Measurements from ENCODE around the gene OSBPL8. TPM values are rescaled to one million over a fixed set of nuclear protein-coding genes. Genes with fewer than 3 reads are reported as not detected.

Gene OSBPL8
- total RNA-seq, 2 donors from 2014 or later = 65.5 to 78.9 TPM

DNA sequence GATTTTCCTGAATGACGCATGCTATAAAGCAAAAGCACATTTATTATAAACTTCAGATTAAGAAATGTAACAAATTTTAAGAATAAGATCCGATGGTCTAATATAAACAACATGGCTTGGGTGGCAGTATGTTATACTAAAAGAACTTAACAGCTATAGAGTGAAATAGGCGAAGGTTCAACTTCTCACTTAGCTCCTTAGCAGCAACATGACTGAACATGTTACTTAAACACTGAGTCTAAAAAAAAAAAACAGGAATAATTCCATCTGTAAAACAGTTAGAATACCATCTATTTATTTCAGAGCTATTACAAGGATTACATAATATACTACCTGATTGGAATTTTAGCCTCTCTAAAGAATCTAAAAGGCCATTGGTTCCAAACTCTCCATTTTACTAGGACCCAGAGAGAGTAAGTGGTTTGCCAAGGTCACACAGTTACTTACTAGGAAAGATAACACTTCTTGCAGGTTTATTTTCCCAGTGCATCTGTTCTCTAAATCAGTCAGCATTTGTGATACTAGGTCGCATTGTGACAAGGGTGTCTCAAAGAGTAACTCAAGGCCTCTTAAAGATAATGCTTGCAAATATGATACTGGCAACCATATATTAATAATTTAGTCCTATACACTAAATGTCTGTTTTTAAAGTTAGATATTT lies 14.8 kb downstream of the OSBPL8 start:
- no peak overlapping the region for H3K27ac ChIP-seq

DNA sequence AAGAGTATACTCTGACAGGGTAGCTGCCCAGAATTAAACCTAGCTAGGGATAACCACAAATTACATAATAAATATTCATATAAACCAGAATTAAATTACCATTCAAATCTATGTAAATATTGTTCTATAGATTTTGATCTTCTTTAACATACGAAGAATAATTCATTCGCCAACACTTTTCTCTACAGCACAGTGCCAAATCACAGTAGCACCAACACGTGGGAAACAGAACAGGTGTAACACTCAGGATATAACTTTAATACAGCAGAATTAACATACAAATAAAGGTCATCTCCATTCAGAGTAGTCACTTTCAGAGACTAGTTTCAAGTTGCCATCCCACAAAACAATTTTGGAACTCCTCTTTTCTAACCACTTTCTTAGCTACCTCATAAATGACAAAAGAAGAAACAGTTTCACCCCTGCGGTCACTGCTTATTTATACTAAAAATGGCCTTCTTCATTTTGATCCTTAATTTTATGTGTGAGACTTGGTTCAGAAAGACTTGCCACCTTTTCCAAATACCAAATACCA lies 15.7 kb downstream of the OSBPL8 start:
- H3K36me3 ChIP-seq = no peaks in the 10 kb centered on the region
- H3K9me3 ChIP-seq = no peaks in the 10 kb centered on the region
- H3K4me1 ChIP-seq (ENCODE audit: control insufficient read depth in 1 of 2, low read depth in 2 of 2) = peaks cover 22 to 38% of the 10 kb centered on the region in 2 donors
- no peaks in the 10 kb centered on the region for H3K27me3 ChIP-seq (replicated peaks; ENCODE audit: insufficient read depth)
- H3K27ac ChIP-seq = no peak overlapping the region
- ATAC-seq (ENCODE audit: insufficient number of reproducible peaks, low FRiP score, low read depth) (no peak), DNase-seq (ENCODE audit: low spot score) (no peak)
- H3K4me3 ChIP-seq = no peak overlapping the region
- TF ChIP-seq, protein P1, sequence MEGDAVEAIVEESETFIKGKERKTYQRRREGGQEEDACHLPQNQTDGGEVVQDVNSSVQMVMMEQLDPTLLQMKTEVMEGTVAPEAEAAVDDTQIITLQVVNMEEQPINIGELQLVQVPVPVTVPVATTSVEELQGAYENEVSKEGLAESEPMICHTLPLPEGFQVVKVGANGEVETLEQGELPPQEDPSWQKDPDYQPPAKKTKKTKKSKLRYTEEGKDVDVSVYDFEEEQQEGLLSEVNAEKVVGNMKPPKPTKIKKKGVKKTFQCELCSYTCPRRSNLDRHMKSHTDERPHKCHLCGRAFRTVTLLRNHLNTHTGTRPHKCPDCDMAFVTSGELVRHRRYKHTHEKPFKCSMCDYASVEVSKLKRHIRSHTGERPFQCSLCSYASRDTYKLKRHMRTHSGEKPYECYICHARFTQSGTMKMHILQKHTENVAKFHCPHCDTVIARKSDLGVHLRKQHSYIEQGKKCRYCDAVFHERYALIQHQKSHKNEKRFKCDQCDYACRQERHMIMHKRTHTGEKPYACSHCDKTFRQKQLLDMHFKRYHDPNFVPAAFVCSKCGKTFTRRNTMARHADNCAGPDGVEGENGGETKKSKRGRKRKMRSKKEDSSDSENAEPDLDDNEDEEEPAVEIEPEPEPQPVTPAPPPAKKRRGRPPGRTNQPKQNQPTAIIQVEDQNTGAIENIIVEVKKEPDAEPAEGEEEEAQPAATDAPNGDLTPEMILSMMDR (IDR thresholded peaks at IDR 0.05) = no peak

More for the DNA sequence above, 14.8 kb downstream of the OSBPL8 start:
- Histone ChIP-seq H3K9me3 (no peaks in the 10 kb centered on the region), H3K27me3 (replicated peaks; ENCODE audit: insufficient read depth) (no peaks in the 10 kb centered on the region), H3K36me3 (no peaks in the 10 kb centered on the region), H3K4me3 (no peak overlapping the region), H3K4me1 (ENCODE audit: control insufficient read depth in 1 of 2, low read depth in 2 of 2) (peaks cover 25 to 38% of the 10 kb centered on the region in 2 donors)
- ATAC-seq (ENCODE audit: insufficient number of reproducible peaks, low FRiP score, low read depth) (no peak), DNase-seq (ENCODE audit: low spot score) (no peak)
- TF ChIP-seq, protein P1 (IDR thresholded peaks at IDR 0.05) = no peak

DNA sequence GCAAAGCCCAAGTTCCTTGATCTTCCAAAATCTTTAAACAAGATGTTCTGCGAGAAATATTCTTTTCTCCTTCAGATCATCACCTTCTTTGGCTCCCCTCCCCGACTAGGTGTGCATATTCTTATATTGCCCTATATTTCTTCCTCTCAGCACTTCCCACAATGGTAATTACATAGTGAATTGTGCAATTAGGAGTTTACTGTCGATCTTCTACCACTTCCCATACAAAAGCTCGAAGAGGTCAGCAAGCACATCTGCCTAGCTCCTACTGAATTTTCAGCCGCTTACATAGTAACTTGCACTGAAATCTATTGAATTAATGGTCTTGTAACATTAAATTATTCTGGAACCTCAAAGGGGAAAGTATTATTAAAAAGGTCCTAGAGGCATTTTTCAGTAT lies 16.7 kb downstream of the OSBPL8 start:
- ATAC-seq (ENCODE audit: insufficient number of reproducible peaks, low FRiP score, low read depth) (no peak), DNase-seq (ENCODE audit: low spot score) (no peak)
- Histone ChIP-seq H3K9me3 (no peaks in the 10 kb centered on the region), H3K36me3 (no peaks in the 10 kb centered on the region), H3K27ac (no peak overlapping the region), H3K4me3 (no peak overlapping the region), H3K4me1 (ENCODE audit: control insufficient read depth in 1 of 2, low read depth in 2 of 2) (peaks cover 12 to 28% of the 10 kb centered on the region in 2 donors), H3K27me3 (replicated peaks; ENCODE audit: insufficient read depth) (no peaks in the 10 kb centered on the region)
- TF ChIP-seq, protein P1 (IDR thresholded peaks at IDR 0.05) = no peak

DNA sequence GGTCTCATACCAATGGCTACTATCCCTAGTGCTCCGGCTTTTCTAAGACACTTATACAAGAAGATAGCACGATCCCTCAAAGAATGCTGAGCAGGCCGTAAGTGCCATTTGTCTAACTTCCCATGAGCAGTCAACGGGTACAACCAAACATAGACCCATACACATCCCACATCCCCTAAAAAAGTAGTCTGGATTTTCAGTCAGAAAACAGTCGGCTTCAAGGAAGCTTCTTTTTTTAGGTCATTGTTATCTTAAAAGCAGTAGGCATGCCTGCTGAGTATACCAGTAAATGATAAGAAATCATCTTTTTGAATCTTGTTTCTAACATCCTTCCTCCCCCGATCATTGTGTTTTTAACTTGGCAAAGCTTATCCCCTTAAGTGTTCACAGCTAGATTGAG lies 19.8 kb downstream of the OSBPL8 start:
- Histone ChIP-seq H3K27me3 (replicated peaks; ENCODE audit: insufficient read depth) (no peaks in the 10 kb centered on the region), H3K36me3 (no peaks in the 10 kb centered on the region), H3K4me3 (no peak overlapping the region), H3K27ac (no peak overlapping the region), H3K4me1 (ENCODE audit: control insufficient read depth in 1 of 2, low read depth in 2 of 2) (peaks cover 5 to 12% of the 10 kb centered on the region in 2 donors), H3K9me3 (no peaks in the 10 kb centered on the region)
- ATAC-seq (ENCODE audit: insufficient number of reproducible peaks, low FRiP score, low read depth) (no peak), DNase-seq (ENCODE audit: low spot score) (no peak)
- TF ChIP-seq, protein P1 (IDR thresholded peaks at IDR 0.05) = no peak

DNA sequence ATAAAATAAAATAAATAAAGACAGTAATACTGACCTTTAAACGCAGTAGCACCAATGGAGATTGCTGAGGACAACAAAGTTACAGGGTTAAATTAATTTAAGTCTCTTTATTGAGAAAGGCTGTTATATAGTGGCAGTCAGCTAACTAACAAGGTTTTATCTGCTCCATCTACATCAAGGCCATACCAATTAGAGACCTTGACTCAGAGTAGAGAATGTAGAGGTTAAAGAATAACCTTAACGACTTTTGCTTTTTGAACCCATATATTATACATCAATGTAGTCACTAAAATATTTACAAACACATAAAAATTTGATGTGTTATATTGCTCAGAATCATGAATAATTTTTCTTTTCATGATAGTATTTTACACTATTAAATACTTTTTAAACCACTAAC lies 21.6 kb downstream of the OSBPL8 start:
- TF ChIP-seq, protein P1 (IDR thresholded peaks at IDR 0.05) = no peak
- Histone ChIP-seq H3K4me1 (ENCODE audit: control insufficient read depth in 1 of 2, low read depth in 2 of 2) (peaks cover 2 to 5% of the 10 kb centered on the region in 2 donors), H3K27me3 (replicated peaks; ENCODE audit: insufficient read depth) (no peaks in the 10 kb centered on the region), H3K36me3 (no peaks in the 10 kb centered on the region), H3K27ac (no peak overlapping the region), H3K9me3 (no peaks in the 10 kb centered on the region), H3K4me3 (no peak overlapping the region)
- DNase-seq (ENCODE audit: low spot score) (no peak), ATAC-seq (ENCODE audit: insufficient number of reproducible peaks, low FRiP score, low read depth) (no peak)
